HL-60 (cell line): ENCODE data around the gene RICTOR.

Experiments
- CTCF ChIP-seq: IDR thresholded peaks from one replicate; pipeline ENCODE4 v1.5.1; 2011; ENCODE audit warnings: low read length, control low read depth, inconsistent platforms; ENCODE audit not compliant: insufficient read depth
- SPI1 ChIP-seq: IDR thresholded peaks from 2 replicates; pipeline ENCODE4 v1.6.1; 2012; ENCODE audit warnings: low read depth, mild to moderate bottlenecking, borderline replicate concordance

- TF ChIP-seq CTCF (no peak), SPI1 (no peak)
Measured at GRCh38 chr5:39083968-39084367, 9.8 kb upstream of the RICTOR start.
